Thyroid gland (tissue), 4 donors: Measurements from ENCODE around the gene RSAD2.

ENCODE experiments used
- POLR2A ChIP-seq, 2 donors: fragments of 450-650 bp; IDR thresholded peaks; one replicate each; pipeline ENCODE4 v1.6.1; 2017; ENCODE audit warnings: antibody characterized with exemption in 2 of 2, mild to moderate bottlenecking in 2 of 2, moderate library complexity in 1 of 2
- TF ChIP-seq, protein P1 (sequence below), 6 experiments: fragments of 200-600 bp in 3 of 6; fragments of 450-650 bp in 3 of 6; sonication (generic) in 3 of 6; IDR thresholded peaks; one replicate each; pipeline ENCODE4 v1.5.1; 2016 to 2019; ENCODE audit warnings: antibody characterized with exemption in 6 of 6, mild to moderate bottlenecking in 2 of 6, inconsistent platforms in 1 of 6, moderate library complexity in 1 of 6

DNA sequence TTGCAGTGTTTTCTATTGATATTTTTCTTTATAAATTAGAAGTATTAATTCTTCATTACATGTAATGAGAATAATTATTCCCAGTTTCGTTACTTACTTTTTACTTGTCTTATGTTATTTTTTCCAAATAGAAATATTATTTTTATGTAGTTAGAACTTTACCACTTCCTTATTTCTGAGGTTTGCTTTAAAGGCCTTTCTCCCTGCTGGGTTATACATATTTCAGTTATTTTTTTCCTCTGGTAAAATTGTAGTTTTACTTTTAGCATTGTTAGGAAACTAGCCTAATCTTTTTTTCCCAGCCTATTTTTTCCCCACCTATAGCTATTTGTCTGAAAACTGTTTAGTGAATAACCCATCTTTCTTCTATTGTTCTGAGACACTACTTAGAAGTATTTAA lies 56.8 kb downstream of the RSAD2 start:
- TF ChIP-seq, protein P1, sequence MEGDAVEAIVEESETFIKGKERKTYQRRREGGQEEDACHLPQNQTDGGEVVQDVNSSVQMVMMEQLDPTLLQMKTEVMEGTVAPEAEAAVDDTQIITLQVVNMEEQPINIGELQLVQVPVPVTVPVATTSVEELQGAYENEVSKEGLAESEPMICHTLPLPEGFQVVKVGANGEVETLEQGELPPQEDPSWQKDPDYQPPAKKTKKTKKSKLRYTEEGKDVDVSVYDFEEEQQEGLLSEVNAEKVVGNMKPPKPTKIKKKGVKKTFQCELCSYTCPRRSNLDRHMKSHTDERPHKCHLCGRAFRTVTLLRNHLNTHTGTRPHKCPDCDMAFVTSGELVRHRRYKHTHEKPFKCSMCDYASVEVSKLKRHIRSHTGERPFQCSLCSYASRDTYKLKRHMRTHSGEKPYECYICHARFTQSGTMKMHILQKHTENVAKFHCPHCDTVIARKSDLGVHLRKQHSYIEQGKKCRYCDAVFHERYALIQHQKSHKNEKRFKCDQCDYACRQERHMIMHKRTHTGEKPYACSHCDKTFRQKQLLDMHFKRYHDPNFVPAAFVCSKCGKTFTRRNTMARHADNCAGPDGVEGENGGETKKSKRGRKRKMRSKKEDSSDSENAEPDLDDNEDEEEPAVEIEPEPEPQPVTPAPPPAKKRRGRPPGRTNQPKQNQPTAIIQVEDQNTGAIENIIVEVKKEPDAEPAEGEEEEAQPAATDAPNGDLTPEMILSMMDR (IDR thresholded peaks at IDR 0.05): no peak
- TF ChIP-seq POLR2A (IDR thresholded peaks at IDR 0.05): no peak
